HEK293 (cell line): ENCODE results near the gene CHAC1.
A peak's percentile ranks its signal among the peaks of the same experiment; 100 is the strongest.

Source experiments
- CTCF ChIA-PET: fragments of 350-600 bp; formaldehyde crosslinking; extraction: SDS; loops from one replicate; lab custom pipeline; 2021; ENCODE audit warnings: antibody characterized with exemption; lab: Yijun Ruan, JAX
- POLR2A ChIA-PET: fragments of 300-600 bp; formaldehyde crosslinking; extraction: SDS; loops from one replicate; lab custom pipeline; 2020; ENCODE audit warnings: antibody characterized with exemption, inconsistent platforms; lab: Yijun Ruan, JAX
- H3K27ac ChIP-seq: fragments of 200-500 bp; sonication (Bioruptor generic); 2 replicates; pipeline ENCODE4 v1.5.1; 2014; ENCODE audit warnings: low read depth, low read length, control low read depth, inconsistent platforms; ENCODE audit errors: extremely low read depth
- H3K36me3 ChIP-seq, 2 experiments: fragments of 200-500 bp in 1 of 2; sonication (Bioruptor generic) in 1 of 2; 1 replicate in 1 of 2; 2 replicates in 1 of 2; pipeline ENCODE4 v1.5.1; 2014 to 2017; ENCODE audit warnings: inconsistent platforms in 2 of 2, low read length in 2 of 2; ENCODE audit not compliant: control insufficient read depth in 2 of 2, insufficient read depth in 1 of 2
- H3K4me1 ChIP-seq: fragments of 200-500 bp; sonication (Bioruptor generic); 2 replicates; pipeline ENCODE4 v1.5.1; 2014; ENCODE audit warnings: mild to moderate bottlenecking, low read length, inconsistent platforms; ENCODE audit not compliant: control insufficient read depth, insufficient read depth
- H3K4me3 ChIP-seq: 2 replicates; pipeline ENCODE4 v1.5.1; 2011; ENCODE audit warnings: low read depth, mild to moderate bottlenecking, control low read depth, low read length, moderate library complexity
- H3K9me3 ChIP-seq: fragments of 200-500 bp; sonication (Bioruptor generic); 2 replicates; pipeline ENCODE4 v1.5.1; 2014; ENCODE audit warnings: low read depth, low read length, inconsistent platforms; ENCODE audit not compliant: control insufficient read depth, insufficient read depth
- GLIS2 ChIP-seq: fragments of 450-650 bp; formaldehyde crosslinking; IDR thresholded peaks from 2 replicates; pipeline ENCODE4 v1.5.1; 2016; ENCODE audit warnings: missing biosample characterization, missing genetic modification characterization
- KLF16 ChIP-seq: fragments of 450-650 bp; formaldehyde crosslinking; IDR thresholded peaks from 2 replicates; pipeline ENCODE4 v1.5.1; 2017; ENCODE audit warnings: missing biosample characterization, missing genetic modification characterization
- KLF7 ChIP-seq: fragments of 450-650 bp; formaldehyde crosslinking; IDR thresholded peaks from 2 replicates; pipeline ENCODE4 v1.5.1; 2016; ENCODE audit warnings: missing biosample characterization, missing genetic modification characterization, borderline replicate concordance
- MEIS1 ChIP-seq: sonication (generic); formaldehyde crosslinking; IDR thresholded peaks from 2 replicates; pipeline ENCODE4 v1.8.1; 2022; ENCODE audit warnings: missing genetic modification reagents, mild to moderate bottlenecking, borderline replicate concordance
- SALL2 ChIP-seq: fragments of 450-650 bp; formaldehyde crosslinking; IDR thresholded peaks from 2 replicates; pipeline ENCODE4 v1.5.0; 2017; ENCODE audit warnings: missing biosample characterization, mild to moderate bottlenecking, missing genetic modification characterization, borderline replicate concordance
- SCRT2 ChIP-seq: fragments of 450-650 bp; formaldehyde crosslinking; IDR thresholded peaks from 2 replicates; pipeline ENCODE4 v1.5.1; 2016; ENCODE audit warnings: missing biosample characterization, missing genetic modification characterization
- ZIC2 ChIP-seq: fragments of 450-650 bp; formaldehyde crosslinking; IDR thresholded peaks from 2 replicates; pipeline ENCODE4 v1.5.1; 2016; ENCODE audit warnings: missing biosample characterization, missing genetic modification characterization
- ZNF140 ChIP-seq: fragments of 450-650 bp; formaldehyde crosslinking; IDR thresholded peaks from 2 replicates; pipeline ENCODE4 v1.5.1; 2016; ENCODE audit warnings: missing biosample characterization, missing genetic modification characterization
- ZNF16 ChIP-seq: fragments of 450-650 bp; formaldehyde crosslinking; IDR thresholded peaks from 2 replicates; pipeline ENCODE4 v1.5.1; 2016; ENCODE audit warnings: low read depth, missing biosample characterization, missing genetic modification characterization
- ZNF169 ChIP-seq: fragments of 450-650 bp; formaldehyde crosslinking; IDR thresholded peaks from 2 replicates; pipeline ENCODE4 v1.5.1; 2016; ENCODE audit warnings: missing biosample characterization, missing genetic modification characterization
- ZNF221 ChIP-seq: fragments of 450-650 bp; formaldehyde crosslinking; IDR thresholded peaks from 2 replicates; pipeline ENCODE4 v1.5.1; 2017; ENCODE audit warnings: missing biosample characterization, missing genetic modification characterization, borderline replicate concordance
- ZNF426 ChIP-seq: fragments of 450-650 bp; formaldehyde crosslinking; IDR thresholded peaks from 2 replicates; pipeline ENCODE4 v1.5.1; 2017; ENCODE audit warnings: missing biosample characterization, missing genetic modification characterization, mild to moderate bottlenecking, inconsistent platforms, moderate library complexity
- ZNF555 ChIP-seq: fragments of 450-650 bp; formaldehyde crosslinking; conservative IDR thresholded peaks from 2 replicates; pipeline ENCODE4 v1.5.1; 2017; ENCODE audit warnings: missing biosample characterization, mild to moderate bottlenecking, missing genetic modification characterization, inconsistent platforms
- ZNF561 ChIP-seq: fragments of 450-650 bp; IDR thresholded peaks from 2 replicates; pipeline ENCODE4 v1.5.1; 2018; ENCODE audit warnings: missing biosample characterization, missing genetic modification characterization, borderline replicate concordance
- ZNF629 ChIP-seq: fragments of 450-650 bp; formaldehyde crosslinking; IDR thresholded peaks from 2 replicates; pipeline ENCODE4 v1.5.1; 2017; ENCODE audit warnings: missing biosample characterization, missing genetic modification characterization
- ZNF747 ChIP-seq: fragments of 450-650 bp; formaldehyde crosslinking; IDR thresholded peaks from 2 replicates; pipeline ENCODE4 v1.5.1; 2016; ENCODE audit warnings: missing biosample characterization, missing genetic modification characterization
- ZNF76 ChIP-seq: fragments of 450-650 bp; formaldehyde crosslinking; IDR thresholded peaks from 2 replicates; pipeline ENCODE4; 2016; ENCODE audit warnings: low read depth, missing biosample characterization, missing genetic modification characterization, borderline replicate concordance
- ZNF837 ChIP-seq: fragments of 450-650 bp; formaldehyde crosslinking; IDR thresholded peaks from 2 replicates; pipeline ENCODE4 v1.5.1; 2016; ENCODE audit warnings: missing biosample characterization, missing genetic modification characterization
- TF ChIP-seq, protein P1 (sequence below): fragments of 450-650 bp; formaldehyde crosslinking; IDR thresholded peaks from 2 replicates; pipeline ENCODE4 v1.5.1; 2016; ENCODE audit warnings: missing biosample characterization, missing genetic modification characterization
- TF ChIP-seq, protein P2 (sequence below): fragments of 450-650 bp; formaldehyde crosslinking; IDR thresholded peaks from 2 replicates; pipeline ENCODE4; 2016; ENCODE audit warnings: missing biosample characterization, missing genetic modification characterization
- TF ChIP-seq, protein P3 (sequence below): fragments of 450-650 bp; formaldehyde crosslinking; IDR thresholded peaks from 2 replicates; pipeline ENCODE4 v1.5.1; 2017; ENCODE audit warnings: missing biosample characterization, missing genetic modification characterization

Gene CHAC1

DNA sequence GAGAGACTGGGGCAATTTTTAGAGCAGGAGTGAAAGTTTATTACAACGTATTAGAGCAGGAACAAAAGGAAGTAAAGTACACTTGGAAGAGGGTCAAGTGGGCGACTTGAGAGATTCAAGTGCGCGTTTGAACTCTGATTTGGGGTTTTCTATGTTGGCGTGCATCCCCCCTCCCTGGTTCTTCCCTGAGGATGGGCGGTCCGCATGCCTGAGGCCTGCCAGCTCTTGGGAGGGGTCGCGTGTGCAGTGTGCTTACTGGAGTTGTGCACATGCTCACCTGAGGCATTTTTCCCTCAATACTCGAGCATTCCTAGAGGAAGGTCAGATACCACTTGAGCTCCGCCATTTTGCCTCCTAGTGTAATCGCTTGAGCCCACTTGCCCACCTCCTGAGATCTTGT, 10.4 kb upstream of the CHAC1 start (continued):
- no peak for TF ChIP-seq ZNF140 (tag by site-specific recombination)
- TF ChIP-seq MEIS1 = no peak
- TF ChIP-seq ZNF837 (tag by site-specific recombination) = no peak
- no peak for TF ChIP-seq ZNF169 (tag by site-specific recombination)
- TF ChIP-seq ZNF555 (tag by site-specific recombination) = no peak
- TF ChIP-seq KLF7 (tag by site-specific recombination) = no peak
- TF ChIP-seq, protein P1, sequence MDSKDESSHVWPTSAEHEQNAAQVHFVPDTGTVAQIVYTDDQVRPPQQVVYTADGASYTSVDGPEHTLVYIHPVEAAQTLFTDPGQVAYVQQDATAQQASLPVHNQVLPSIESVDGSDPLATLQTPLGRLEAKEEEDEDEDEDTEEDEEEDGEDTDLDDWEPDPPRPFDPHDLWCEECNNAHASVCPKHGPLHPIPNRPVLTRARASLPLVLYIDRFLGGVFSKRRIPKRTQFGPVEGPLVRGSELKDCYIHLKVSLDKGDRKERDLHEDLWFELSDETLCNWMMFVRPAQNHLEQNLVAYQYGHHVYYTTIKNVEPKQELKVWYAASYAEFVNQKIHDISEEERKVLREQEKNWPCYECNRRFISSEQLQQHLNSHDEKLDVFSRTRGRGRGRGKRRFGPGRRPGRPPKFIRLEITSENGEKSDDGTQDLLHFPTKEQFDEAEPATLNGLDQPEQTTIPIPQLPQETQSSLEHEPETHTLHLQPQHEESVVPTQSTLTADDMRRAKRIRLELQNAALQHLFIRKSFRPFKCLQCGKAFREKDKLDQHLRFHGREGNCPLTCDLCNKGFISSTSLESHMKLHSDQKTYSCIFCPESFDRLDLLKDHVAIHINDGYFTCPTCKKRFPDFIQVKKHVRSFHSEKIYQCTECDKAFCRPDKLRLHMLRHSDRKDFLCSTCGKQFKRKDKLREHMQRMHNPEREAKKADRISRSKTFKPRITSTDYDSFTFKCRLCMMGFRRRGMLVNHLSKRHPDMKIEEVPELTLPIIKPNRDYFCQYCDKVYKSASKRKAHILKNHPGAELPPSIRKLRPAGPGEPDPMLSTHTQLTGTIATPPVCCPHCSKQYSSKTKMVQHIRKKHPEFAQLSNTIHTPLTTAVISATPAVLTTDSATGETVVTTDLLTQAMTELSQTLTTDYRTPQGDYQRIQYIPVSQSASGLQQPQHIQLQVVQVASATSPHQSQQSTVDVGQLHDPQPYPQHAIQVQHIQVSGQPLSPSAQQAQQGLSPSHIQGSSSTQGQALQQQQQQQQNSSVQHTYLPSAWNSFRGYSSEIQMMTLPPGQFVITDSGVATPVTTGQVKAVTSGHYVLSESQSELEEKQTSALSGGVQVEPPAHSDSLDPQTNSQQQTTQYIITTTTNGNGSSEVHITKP (tag by site-specific recombination) = no peak

DNA sequence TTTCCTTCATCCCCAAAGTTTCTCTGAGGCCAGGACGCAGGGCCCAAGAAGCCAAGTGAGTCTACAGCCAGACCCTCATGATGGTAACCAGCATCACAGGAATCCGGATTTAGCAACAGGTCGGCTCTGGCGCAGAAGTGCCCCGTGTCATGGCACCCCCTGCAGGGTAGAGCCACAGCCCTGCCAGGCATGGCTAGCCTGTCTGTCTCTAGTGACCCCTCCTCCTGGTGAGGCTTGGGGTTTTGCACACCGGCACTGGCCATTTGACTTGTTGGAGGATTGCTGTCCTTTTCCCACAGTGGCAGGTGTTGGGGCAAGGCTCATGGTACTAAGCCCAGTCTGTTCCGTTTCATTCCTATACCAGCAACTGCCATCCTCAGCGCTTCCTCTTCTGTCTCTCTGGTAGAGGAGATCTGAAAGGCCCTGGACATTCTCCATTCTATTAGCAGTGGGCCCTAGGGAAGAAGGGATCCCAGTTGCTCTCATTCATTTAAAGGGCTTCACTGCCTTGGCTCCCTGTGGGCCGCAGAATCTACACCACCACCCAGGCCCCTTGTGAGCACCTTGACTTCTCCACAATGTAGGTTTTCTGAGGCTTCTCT, 9.4 kb upstream of the CHAC1 start:
- ChIA-PET POLR2A (no interaction called here), CTCF (interaction anchor here (0.7 to 3.5 kb wide), 2 partner anchors 8 to 111 kb away, joined by 3 to 26 read pairs; partner anchors contain the start of gene CHAC1)
- Histone ChIP-seq H3K9me3 (no peaks in the 10 kb centered on the region), H3K27ac (no peak overlapping the region), H3K4me3 (no peak overlapping the region), H3K4me1 (peaks cover 4% of the 10 kb centered on the region; the same call in 1 of the 2 replicates)
- TF ChIP-seq ZNF747 (tag by site-specific recombination) (no peak), SCRT2 (tag by site-specific recombination) (0 out of 2 replicates have a peak, but pooled peaks have one; percentile 17), ZNF629 (tag by site-specific recombination) (no peak)
- TF ChIP-seq, all 188 proteins: peak for 1
- no peaks in the 10 kb centered on the region for H3K36me3 ChIP-seq

DNA sequence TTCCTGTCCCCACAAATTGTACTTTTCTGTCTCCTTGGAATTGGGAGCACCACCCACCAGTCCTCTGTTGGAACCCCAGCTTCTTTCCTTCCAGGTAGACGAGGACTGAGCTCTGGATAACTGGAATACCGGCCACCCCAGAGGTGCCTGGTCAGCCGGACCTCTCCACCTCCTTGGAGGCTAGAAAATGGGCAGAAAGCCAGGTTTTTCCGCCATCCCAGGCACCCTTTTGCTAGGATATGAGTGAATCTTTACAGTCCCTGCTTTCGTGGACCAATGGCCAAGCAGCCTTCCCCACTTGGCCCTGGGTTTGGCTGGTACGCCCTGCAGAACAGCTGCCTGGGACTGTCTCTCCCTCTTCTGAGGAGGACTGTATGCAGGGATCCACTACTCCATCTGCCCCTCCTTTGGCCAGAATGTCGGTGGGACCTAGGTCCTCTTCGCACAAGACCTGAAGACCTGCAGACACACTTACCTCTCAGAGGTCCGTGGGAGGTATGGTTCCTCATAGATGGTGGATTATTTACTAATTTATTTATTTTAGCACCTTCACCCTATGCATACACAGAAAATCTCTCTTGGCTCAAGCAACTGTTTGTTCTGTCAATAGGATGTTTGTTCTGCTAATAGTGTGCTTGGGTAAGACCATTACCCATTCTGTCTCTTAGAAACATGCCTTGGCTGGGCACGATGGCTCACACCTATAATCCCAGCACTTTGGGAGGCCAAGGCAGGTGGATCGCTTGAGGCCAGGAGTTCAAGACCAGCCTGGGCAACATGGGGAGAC, 8.6 kb upstream of the CHAC1 start:
- Histone ChIP-seq H3K9me3 (no peaks in the 10 kb centered on the region), H3K27ac (no peak overlapping the region), H3K4me1 (peaks cover 4% of the 10 kb centered on the region; the same call in 1 of the 2 replicates), H3K36me3 (no peaks in the 10 kb centered on the region), H3K4me3 (no peak overlapping the region)
- ChIA-PET POLR2A (no interaction called here), CTCF (interaction anchor here (0.7 kb wide), 1 partner anchor 110 kb away, joined by 3 read pairs; no protein-coding TSS in a partner anchor)
- TF ChIP-seq MEIS1 (no peak), GLIS2 (no peak), ZNF561 (no peak), ZNF426 (no peak), ZNF76 (tag by site-specific recombination) (no peak), ZNF221 (tag by site-specific recombination) (no peak), KLF16 (tag by site-specific recombination) (no peak), SALL2 (tag by site-specific recombination) (no peak), ZIC2 (no peak), ZNF16 (no peak)
- TF ChIP-seq, protein P2, sequence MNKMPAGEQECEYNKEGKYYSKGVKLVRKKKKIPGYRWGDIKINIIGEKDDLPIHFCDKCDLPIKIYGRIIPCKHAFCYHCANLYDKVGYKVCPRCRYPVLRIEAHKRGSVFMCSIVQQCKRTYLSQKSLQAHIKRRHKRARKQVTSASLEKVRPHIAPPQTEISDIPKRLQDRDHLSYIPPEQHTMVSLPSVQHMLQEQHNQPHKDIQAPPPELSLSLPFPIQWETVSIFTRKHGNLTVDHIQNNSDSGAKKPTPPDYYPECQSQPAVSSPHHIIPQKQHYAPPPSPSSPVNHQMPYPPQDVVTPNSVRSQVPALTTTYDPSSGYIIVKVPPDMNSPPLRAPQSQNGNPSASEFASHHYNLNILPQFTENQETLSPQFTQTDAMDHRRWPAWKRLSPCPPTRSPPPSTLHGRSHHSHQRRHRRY (tag by site-specific recombination) = no peak
- TF ChIP-seq, protein P3, sequence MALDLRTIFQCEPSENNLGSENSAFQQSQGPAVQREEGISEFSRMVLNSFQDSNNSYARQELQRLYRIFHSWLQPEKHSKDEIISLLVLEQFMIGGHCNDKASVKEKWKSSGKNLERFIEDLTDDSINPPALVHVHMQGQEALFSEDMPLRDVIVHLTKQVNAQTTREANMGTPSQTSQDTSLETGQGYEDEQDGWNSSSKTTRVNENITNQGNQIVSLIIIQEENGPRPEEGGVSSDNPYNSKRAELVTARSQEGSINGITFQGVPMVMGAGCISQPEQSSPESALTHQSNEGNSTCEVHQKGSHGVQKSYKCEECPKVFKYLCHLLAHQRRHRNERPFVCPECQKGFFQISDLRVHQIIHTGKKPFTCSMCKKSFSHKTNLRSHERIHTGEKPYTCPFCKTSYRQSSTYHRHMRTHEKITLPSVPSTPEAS (tag by site-specific recombination) = no peak
